C1 segment of cervical spinal cord (tissue), 14 donors: ENCODE data around the gene LRRC56.

Experiments used
- DNase-seq, 14 donors: peaks; one replicate each; lab custom pipeline; 2025; lab: John Stamatoyannopoulos, UW

The LRRC56 gene

DNA sequence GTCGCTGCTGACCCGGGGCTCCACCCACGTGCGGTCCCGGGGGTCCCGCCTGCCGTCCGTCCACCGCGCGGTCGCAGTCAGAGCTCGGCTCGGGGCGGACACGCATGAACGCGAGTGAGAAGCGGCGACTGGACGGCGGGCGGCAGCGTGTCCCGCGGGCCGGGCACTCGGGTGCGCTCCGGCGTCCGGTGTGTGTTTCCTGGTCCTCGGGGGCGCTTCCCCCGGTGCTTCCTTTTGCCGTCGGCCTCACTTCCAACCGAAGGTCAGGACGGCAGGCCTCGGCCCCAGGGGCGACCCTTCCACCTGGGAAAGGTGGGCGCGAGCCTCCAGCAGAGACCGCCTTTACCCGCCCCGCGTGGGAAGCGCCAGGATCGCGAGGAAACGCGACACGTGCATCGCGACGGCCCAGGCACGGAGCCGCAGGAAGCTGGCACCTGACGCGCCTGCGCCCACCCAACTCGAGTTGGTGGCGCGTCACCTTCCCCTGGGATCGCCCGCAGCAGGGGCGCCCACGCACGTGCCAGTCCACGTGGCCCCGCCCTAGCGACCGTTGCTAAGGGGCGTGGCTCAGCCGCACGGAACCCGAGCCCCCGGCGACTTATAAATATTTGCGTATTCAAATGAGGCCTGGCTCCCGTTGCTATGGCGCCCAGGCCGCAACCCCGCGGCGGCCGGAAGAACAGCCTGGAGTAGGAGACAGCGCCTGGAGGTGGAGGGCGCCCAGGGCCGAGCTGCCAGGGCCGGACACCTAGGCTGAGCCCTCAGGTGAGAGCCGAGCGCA lies at the start of gene LRRC56:
Gene LRRC56, plus strand, starts transcription at position 687 of the 781 bp plus-strand sequence. CDS start 3,158 bp downstream, outside the sequence.
- DNase-seq, result no peak

GRCh38 chr11:487571-488021 lies 49.7 kb upstream of the LRRC56 start:
- DNase-seq, result no peak

- DNase-seq, result no peak
These were observed 49.3 kb upstream of the LRRC56 start for GRCh38 chr11:488062-488461.

DNA sequence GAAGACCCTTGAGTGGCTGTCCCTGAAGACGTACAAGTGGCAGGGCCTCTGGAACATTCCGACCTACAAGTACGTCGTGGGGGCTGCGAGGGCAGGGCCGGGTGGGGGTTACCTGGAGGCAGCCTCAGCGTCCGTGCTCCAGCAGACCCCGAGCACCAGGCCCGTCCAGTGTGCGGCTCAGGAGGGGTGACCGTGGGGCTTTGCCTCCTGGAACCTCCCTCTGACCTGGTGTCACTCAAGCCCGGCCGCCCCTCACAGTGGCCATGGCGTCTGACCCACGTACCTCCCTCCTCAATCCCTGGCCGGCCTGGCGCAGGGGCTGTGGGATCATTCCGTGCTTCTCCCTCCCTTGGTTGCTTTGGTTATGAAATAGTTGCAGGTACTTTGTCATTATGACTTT lies 48.7 kb upstream of the LRRC56 start:
- no peak for DNase-seq

DNA sequence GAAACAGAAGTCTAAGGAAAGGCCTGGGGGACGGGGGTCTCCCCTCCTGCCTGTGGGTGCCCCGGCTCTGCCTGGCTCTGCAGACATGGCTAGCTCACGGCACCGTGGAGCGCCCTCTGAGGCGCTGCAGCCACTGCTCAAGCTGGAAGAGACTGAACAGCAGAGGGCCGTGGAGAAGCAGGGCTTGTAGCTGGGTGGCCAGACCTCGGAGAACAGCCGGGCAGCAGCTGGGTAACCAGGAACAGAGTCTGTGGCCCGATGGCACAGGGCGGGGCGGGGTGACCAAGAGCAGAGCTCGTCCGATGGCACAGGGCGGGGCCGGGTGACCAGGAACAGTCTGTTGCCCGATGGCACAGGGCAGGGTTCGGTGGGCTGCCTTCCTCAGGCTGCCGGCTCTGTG lies 48.3 kb upstream of the LRRC56 start:
- DNase-seq, result no peak

DNA sequence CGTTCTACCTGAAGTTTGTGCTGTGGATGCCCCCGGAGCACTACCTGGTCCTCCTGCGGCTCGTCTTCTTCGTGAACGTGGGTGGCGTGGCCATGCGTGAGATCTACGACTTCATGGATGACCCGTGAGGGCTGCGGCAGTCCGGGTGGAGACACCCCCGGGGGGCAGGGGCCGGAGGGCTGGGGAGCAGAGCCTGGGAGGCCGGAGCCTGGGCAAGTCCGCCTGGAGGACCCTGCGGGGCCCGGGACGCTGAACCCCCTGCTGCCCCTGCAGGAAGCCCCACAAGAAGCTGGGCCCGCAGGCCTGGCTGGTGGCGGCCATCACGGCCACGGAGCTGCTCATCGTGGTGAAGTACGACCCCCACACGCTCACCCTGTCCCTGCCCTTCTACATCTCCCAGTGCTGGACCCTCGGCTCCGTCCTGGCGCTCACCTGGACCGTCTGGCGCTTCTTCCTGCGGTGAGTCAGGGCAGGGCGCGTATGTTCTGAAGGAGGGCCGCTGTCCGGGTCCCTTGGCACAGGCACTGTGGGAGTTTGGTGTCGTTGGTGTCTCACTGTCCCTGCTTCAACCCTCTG lies 47.6 kb upstream of the LRRC56 start:
- no peak for DNase-seq

DNA sequence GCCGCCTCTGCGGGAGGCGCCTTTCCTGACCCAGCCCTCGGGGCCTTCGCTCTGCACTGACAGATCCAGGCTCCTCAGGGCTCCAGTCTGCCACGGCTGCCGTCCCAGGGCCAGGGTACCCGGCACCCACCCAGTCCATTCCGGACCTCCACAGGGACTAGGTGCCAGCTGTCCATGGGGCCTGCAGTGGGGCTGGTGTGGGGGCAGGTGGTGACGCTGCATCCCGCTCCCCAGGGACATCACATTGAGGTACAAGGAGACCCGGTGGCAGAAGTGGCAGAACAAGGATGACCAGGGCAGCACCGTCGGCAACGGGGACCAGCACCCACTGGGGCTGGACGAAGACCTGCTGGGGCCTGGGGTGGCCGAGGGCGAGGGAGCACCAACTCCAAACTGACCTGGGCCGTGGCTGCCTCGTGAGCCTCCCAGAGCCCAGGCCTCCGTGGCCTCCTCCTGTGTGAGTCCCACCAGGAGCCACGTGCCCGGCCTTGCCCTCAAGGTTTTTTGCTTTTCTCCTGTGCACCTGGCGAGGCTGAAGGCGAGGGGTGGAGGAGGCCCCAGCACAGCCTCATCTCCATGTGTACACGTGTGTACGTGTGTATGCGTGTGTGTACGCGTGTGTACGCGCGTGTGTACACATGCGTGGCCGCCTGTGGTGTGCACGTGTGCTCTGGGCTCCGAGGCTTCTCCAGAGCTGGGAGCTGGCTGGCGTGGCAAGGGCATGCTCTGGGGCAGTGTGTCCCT lies 47.0 kb upstream of the LRRC56 start:
- DNase-seq, result no peak

GRCh38 chr11:490930-491260 lies 46.4 kb upstream of the LRRC56 start:
- DNase-seq, result no peak

GRCh38 chr11:491358-491757 lies 46.0 kb upstream of the LRRC56 start:
- DNase-seq, result no peak

DNA sequence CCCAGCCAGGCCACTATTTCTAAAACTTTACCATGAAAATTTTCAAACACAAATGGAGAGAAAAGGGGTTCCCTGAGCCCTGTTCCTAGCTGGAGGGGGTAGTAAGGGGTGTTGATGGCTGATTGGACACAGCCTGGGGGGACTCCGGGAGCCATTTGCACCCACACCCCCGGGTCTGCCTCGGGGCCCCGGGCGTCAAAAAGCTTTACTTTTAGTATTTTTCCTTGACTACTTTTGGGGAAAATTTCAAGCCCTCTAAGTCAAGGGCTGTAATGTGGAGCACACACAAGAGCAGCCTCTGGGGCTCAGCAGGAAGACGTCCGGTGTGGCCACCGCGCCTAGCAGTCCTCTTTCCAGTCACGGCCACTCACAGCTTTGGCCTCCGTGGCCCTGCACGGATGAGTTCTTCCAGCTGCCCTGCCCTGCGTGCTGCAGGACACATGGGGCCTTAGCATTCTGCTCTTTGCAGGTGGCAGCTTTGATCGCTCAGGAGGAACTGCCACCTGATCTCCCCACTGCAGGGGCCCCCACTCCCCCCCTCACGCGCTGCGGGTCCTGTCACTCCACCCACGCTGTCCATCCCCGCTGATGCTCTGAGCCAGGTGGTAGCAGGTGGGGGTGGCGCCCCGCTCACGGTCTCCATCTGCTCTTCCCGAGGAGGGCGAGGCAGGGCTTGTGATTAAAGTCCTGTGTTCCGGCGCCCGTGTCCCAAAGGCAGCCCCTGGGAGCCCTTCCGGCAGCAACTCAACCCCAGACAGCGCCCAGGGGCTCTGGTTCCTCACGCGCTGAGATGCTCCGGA lies 44.7 kb upstream of the LRRC56 start:
- DNase-seq, result peak in 1 of 14 donors; percentile 48

DNA sequence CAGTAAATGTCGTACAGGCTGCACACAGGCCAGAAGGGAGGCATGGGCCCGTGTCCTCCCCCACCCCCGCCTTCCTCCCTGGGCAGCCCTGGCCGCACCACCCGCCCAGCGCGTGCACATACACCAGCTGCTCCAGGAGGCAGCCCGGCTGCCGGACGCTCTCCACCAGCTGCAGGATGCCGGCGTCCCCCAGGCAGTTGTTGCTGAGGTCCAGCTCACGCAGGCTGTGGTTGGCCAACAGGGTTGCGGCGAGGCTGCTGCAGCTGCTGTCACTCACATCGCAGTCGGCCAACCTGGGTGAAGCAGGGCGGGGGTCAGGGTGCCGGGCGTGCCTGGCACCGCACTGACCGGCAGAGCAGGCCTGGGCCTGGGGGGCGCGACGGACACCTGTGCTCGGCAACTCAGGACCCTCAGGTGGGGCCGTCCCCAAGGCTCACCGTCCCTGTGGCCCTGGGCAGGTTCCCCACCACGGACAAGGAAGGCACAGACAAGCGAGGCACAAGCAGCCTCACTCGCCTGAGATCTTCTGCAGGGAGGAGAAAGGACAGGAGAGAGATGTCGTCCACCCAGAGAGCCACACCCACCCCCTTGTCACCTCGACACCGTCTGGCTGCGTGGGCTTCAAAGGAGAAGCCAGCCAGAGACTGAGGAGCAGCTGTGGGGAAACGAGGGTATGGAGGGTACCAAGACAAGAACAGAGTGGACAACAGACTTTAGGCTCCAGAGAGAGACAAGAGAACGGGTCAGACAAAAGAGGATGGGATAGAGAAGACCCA lies 42.4 kb upstream of the LRRC56 start:
- DNase-seq, result peak in 10 of 14 donors; percentile 41 to 88 (median 64)

GRCh38 chr11:495537-495931 lies 41.8 kb upstream of the LRRC56 start:
- DNase-seq, result no peak

GRCh38 chr11:496834-497564 lies 40.3 kb upstream of the LRRC56 start:
- no peak for DNase-seq

DNA sequence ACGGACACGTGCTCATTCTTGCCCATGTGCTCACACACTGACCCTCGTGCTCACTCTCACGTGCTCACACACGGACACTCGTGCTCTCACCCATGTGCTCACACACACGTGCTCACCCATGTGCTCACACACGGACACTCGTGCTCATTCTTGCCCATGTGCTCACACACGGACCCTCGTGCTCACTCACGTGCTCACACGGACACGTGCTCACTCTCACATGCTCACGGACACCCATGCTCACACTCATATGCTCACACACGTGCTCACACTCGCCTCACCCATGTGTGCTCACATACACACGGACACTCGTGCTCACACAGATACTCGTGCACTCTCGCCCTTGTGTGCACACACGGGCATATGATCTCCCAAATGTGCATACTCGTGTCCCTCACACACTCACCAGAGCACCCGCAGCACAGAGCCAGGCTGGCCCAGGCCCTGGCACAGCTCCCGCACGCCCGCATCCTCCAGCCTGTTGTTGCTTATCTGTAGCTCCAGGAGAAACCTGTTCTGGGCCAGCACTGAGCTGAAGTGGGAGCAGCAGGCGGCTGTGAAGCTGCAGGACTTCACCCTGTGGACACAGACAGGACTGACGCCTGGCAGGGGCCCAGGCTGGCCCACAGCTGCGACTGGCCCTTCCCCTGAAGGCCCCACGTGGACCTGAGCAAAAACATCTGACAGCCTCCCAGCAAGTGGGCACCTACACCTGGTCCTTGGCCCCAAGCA lies 39.6 kb upstream of the LRRC56 start:
- no peak for DNase-seq

- DNase-seq, result no peak
These were observed 38.8 kb upstream of the LRRC56 start for GRCh38 chr11:498297-499181.

DNA sequence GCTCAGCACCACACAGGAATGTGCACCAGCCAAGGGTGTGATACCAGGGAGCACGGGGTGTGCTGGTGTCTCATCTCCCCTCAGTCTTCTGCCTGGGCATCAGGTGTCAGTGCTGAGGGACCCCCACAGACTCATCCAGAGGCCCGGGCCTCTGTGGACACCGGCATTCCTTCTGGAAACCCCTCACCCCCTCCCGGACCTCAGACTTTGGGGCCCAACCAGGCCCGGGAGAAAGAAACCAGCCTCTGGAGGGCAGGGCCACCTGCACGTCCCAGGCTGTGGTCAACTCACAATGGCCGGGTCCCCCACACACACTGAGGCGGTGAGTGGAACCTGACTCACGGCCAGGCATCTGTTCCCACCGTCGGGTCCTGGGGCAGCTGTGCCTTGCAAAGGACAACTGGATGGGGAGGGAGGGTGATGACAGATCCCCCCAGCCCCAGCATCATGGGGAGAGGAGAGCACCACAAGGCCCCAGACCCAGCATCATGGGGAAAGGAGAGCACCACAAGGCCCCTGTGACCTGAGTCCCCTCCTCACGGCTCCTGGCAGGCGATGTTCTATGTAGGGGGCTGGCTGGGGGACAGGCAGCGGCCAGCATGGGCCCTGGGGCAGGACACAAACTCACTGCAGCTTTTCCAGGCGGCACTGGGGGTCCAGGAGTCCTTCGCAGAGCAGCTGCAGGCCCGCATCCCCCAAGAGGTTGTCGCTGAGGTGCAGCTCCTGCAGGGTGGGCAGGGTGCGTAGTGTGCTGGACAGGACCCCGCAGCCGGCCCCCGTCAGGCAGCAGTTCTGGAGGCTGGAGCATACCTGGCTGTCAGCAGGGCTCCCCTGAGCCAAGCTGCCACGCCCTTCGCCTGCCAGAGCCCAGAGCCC lies 37.9 kb upstream of the LRRC56 start:
- DNase-seq, result no peak

DNA sequence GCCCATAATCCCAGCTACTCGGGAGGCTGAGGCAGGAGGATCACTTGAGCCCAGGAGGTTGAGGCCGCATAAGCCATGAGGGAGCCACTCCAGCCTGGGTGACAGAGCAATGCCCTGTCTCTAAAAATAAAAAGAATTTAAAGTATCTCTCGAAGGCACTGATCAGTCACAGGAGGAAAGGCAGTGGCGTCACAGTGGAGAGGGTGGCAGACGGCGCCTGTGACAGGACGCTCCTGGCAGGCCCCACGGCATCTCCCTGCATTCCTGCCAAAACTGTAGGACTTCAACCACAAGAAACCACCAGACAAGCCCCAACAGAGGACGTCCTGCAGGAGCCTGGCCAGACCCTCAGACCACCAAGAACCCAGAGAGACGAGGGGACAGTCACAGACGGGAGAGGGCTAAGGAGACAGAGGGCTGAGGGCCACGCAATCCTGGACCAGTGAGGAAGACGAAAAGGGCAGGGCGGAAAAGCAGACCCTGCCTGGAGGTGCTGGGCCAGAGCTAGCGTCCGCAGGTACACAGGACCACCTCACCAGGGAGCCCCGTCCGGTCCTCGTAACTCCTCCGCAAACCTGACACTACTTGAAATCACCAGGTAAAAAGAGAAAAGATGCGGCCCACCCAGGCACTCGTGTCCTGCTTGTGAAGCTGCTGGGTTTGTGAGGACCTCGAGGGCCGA lies 36.2 kb upstream of the LRRC56 start:
- DNase-seq, result no peak
